Measurements from ENCODE around the gene STRAP.

- TF ChIP-seq SMC3 (IDR thresholded peaks at IDR 0.05; ENCODE audit: low read depth, low read length) = no peak
- TF ChIP-seq CTCF (IDR thresholded peaks at IDR 0.05) = no peak
Measured at GRCh38 chr12:15936751-15937150, 54.6 kb downstream of the STRAP start.

All from SK-N-SH (cell line).